ENCODE measurements around the gene ASCC1. TPM values are rescaled to one million over a fixed set of nuclear protein-coding genes. Genes with fewer than 3 reads are reported as not detected.

The ASCC1 gene
- total and polyA plus RNA-seq, 2 donors (not counting 1 experiment from before 2014, with no cell fraction given), result 17.9 to 28.1 TPM

GRCh38 chr10:72094574-72094973, 121.5 kb downstream of the ASCC1 start:
- TF ChIP-seq CTCF (IDR thresholded peaks at IDR 0.05) (no peak), EZH2 (IDR thresholded peaks at IDR 0.05; ENCODE audit: borderline replicate concordance, insufficient read depth, low read depth, low read length, poor library complexity, severe bottlenecking) (no peak)
- ATAC-seq (ENCODE audit: low read depth), result no peak
- H3K27me3 ChIP-seq (replicated peaks in 1 of 4; ENCODE audit: control extremely low read depth in 1 of 4, control insufficient read depth in 3 of 4, insufficient read depth in 4 of 4, low read length in 3 of 4), result no peaks in the 10 kb centered on the region
- no peaks in the 10 kb centered on the region for H3K27me3 Mint-ChIP-seq
- H3K36me3 ChIP-seq (replicated peaks in 1 of 2; ENCODE audit: control extremely low read depth in 1 of 2, control insufficient read depth in 1 of 2, extremely low read depth in 1 of 2, insufficient read depth in 2 of 2, low read length in 1 of 2), result peaks cover 2 to 21% of the 10 kb centered on the region in 2 experiments
- no peak overlapping the region for H3K27ac Mint-ChIP-seq
- no peak overlapping the region for H3K9ac ChIP-seq (ENCODE audit: low read length)
- H3K9me3 ChIP-seq (ENCODE audit: control extremely low read depth in 1 of 3, control insufficient read depth in 2 of 3, insufficient read depth in 1 of 3, low read length in 2 of 3), result no peaks in the 10 kb centered on the region
- H4K20me1 ChIP-seq (ENCODE audit: control insufficient read depth, insufficient read depth, low read length, poor library complexity, severe bottlenecking), result no peaks in the 10 kb centered on the region
- no CpG with 5 or more reads among the region's 2 CpGs for WGBS (ENCODE audit: insufficient coverage)
- no peaks in the 10 kb centered on the region for H3K9me3 Mint-ChIP-seq (ENCODE audit: insufficient read depth)
- H3K4me3 ChIP-seq (ENCODE audit: control extremely low read depth in 1 of 5, extremely low read depth in 1 of 5, insufficient read depth in 1 of 5, low read depth in 2 of 5, low read length in 4 of 5), result no peak overlapping the region
- H3K4me3 Mint-ChIP-seq, result no peak overlapping the region
- peaks cover 19% of the 10 kb centered on the region for H3K79me2 ChIP-seq (ENCODE audit: control insufficient read depth, insufficient read depth, low read length)
- H3K4me2 ChIP-seq (replicated peaks; ENCODE audit: low read depth, low read length, poor library complexity, severe bottlenecking), result no peak overlapping the region
- POLR2A ChIA-PET, result interaction anchor here (0.8 kb wide), 1 partner anchor 32 kb away, joined by 4 read pairs; no protein-coding TSS in a partner anchor
- H3K4me1 ChIP-seq (ENCODE audit: control insufficient read depth in 2 of 2, insufficient read depth in 2 of 2, low read length in 2 of 2), result peaks cover 0 to 3% of the 10 kb centered on the region in 2 donors
- no peak overlapping the region for H2AFZ ChIP-seq (ENCODE audit: insufficient read depth, low read depth, low read length, poor library complexity, severe bottlenecking)
- DNase-seq, result no peak
- CTCF ChIA-PET, result interaction anchor here (1.3 to 1.4 kb wide), 2 partner anchors 46 to 245 kb away, joined by 3 to 4 read pairs; no protein-coding TSS in a partner anchor
- no peak overlapping the region for H3K27ac ChIP-seq (ENCODE audit: low read length in 2 of 2)
- peaks cover 8% of the 10 kb centered on the region for H3K4me1 Mint-ChIP-seq
- intact Hi-C loops (cut with micrococcal nuclease), result no loop called here

- Mint-ChIP-seq H3K27ac (no peak overlapping the region), H3K4me3 (no peak overlapping the region), H3K27me3 (no peaks in the 10 kb centered on the region), H3K9me3 (ENCODE audit: insufficient read depth) (no peaks in the 10 kb centered on the region), H3K4me1 (peaks cover 17% of the 10 kb centered on the region)
- no peak overlapping the region for H3K27ac ChIP-seq (ENCODE audit: low read length in 2 of 2)
- CTCF ChIA-PET, result interaction anchor here (1.3 to 1.4 kb wide), 3 partner anchors 24 to 246 kb away, joined by 3 to 4 read pairs (median 3); no protein-coding TSS in a partner anchor
- no peak overlapping the region for H3K9ac ChIP-seq (ENCODE audit: low read length)
- no peaks in the 10 kb centered on the region for H3K27me3 ChIP-seq (replicated peaks in 1 of 4; ENCODE audit: control extremely low read depth in 1 of 4, control insufficient read depth in 3 of 4, insufficient read depth in 4 of 4, low read length in 3 of 4)
- H3K79me2 ChIP-seq (ENCODE audit: control insufficient read depth, insufficient read depth, low read length), result peaks cover 29% of the 10 kb centered on the region
- intact Hi-C loops (cut with micrococcal nuclease), result no loop called here
- TF ChIP-seq EZH2 (IDR thresholded peaks at IDR 0.05; ENCODE audit: borderline replicate concordance, insufficient read depth, low read depth, low read length, poor library complexity, severe bottlenecking) (no peak), CTCF (IDR thresholded peaks at IDR 0.05) (no peak)
- ATAC-seq (ENCODE audit: low read depth) (no peak), DNase-seq (no peak)
- POLR2A ChIA-PET, result no interaction called here
- no CpG with 5 or more reads among the region's 4 CpGs for WGBS (ENCODE audit: insufficient coverage)
- H3K9me3 ChIP-seq (ENCODE audit: control extremely low read depth in 1 of 3, control insufficient read depth in 2 of 3, insufficient read depth in 1 of 3, low read length in 2 of 3), result no peaks in the 10 kb centered on the region
- no peak overlapping the region for H3K4me3 ChIP-seq (ENCODE audit: control extremely low read depth in 1 of 5, extremely low read depth in 1 of 5, insufficient read depth in 1 of 5, low read depth in 2 of 5, low read length in 4 of 5)
- H3K4me2 ChIP-seq (replicated peaks; ENCODE audit: low read depth, low read length, poor library complexity, severe bottlenecking), result no peak overlapping the region
- H4K20me1 ChIP-seq (ENCODE audit: control insufficient read depth, insufficient read depth, low read length, poor library complexity, severe bottlenecking), result no peaks in the 10 kb centered on the region
- no peak overlapping the region for H2AFZ ChIP-seq (ENCODE audit: insufficient read depth, low read depth, low read length, poor library complexity, severe bottlenecking)
- H3K4me1 ChIP-seq (ENCODE audit: control insufficient read depth in 2 of 2, insufficient read depth in 2 of 2, low read length in 2 of 2), result peaks cover 10 to 14% of the 10 kb centered on the region in 2 donors
- peaks cover 2 to 17% of the 10 kb centered on the region in 2 experiments for H3K36me3 ChIP-seq (replicated peaks in 1 of 2; ENCODE audit: control extremely low read depth in 1 of 2, control insufficient read depth in 1 of 2, extremely low read depth in 1 of 2, insufficient read depth in 2 of 2, low read length in 1 of 2)
Measured at GRCh38 chr10:72093450-72093849, 122.6 kb downstream of the ASCC1 start.
